K562 treated with DMSO at 1 percent for 24 hours (cell line): Measurements from ENCODE around the gene YIF1B. TPM values are rescaled to one million over a fixed set of nuclear protein-coding genes. Genes with fewer than 3 reads are reported as not detected.

Experiments used
- total RNA-seq: library from RNA; unstranded; fragments of 300-600 nt; gene quantifications from 2 replicates; pipeline ENCODE4 v1.2.3, GENCODE V29; 2022; ENCODE audit warnings: low read depth; ENCODE audit not compliant: insufficient read depth

The YIF1B gene
- total RNA-seq, result 377 and 406 TPM in 2 replicates

GRCh38 chr19:38315657-38316476 lies at the start of gene YIF1B:
Gene YIF1B (minus strand): TSS chr19:38315947. CDS start chr19:38315917, 30 bp downstream.

DNA sequence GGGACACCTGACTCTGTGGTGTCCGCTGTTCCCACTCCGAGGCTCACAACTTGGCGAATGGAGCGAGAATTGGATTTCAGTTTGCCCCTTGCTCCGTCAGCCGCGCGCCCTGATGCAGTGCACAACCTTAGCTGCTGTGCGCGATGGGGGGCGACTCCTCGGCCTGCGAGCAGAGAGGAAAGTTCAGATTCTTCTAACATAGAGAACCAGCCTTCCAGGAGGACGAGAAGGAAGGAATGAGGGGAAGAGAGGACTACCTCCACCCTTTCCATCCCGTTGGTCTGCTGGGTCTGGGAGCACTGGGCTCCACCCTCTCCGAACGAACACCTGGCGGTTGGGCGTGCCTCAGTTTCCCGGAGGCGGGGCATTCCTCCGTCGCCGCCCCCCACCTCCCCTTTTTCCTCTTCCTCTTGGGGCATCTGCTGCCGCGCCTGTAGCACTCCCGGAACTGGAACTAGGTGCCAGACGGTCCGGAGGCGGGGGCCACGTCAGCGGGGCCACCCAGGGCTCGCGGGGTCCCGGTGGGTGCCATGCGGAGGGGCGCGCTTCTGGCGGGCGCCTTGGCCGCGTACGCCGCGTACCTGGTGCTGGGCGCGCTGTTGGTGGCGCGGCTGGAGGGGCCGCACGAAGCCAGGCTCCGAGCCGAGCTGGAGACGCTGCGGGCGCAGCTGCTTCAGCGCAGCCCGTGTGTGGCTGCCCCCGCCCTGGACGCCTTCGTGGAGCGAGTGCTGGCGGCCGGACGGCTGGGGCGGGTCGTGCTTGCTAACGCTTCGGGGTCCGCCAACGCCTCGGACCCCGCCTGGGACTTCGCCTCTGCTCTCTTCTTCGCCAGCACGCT lies 3.9 kb upstream of the YIF1B start, which contains the start of gene KCNK6:
TSS of gene KCNK6 (plus strand) at position 425 of the 838 bp plus-strand sequence. CDS start at position 531, 106 bp downstream.

DNA sequence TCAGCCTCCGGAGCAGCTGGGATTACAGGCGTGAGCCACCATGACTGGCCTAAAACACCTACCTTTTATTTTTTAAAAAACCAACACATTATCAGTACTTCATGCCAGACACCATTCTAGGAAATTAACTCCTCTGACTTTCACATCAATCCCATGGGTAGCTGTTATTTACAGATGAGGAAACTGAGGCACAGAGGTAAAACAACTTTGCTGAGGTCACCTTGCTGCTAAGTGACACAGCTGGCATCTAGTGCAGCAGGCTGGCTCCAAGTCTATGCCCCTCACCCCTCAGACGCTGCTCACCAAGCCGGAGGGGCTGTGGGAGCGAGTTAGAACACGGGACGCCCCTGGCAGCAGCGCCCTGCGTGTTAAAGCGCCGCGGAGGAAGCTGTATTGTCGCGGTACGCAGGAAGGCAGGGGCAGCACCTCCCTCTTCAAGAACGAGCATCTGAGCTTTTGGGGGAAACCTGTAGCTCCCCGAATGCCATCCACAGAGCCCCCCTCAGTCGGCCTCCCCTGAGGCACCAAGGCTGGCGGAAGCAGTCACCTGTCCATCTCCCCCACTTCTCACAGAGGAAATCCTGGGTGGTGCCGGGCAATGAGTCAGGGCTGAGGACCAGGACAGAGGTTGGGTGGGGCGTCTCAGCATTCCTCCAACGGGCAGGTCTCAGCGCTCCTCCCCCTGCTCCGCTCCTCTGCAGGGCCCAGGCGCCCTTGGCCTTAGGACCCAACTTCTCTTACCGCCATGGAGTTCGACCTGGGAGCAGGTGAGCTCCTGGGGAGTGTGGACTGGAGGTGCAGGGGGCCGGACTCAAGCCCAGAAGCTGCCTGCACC lies 12.0 kb downstream of the YIF1B start, which contains the start of gene C19orf33:
TSS of gene C19orf33 (plus strand) at position 735 of the 835 bp plus-strand sequence. CDS start at position 746, 11 bp downstream.

GRCh38 chr19:38264486-38265212 lies 51.1 kb downstream of the YIF1B start, which contains the start of gene SPINT2:
Gene SPINT2 (plus strand): TSS chr19:38264573. CDS start chr19:38264893, 320 bp downstream.

Other genes with a start within 250 kb of the YIF1B start
- gene DPF1, start 91.7 kb downstream of the YIF1B start, total RNA-seq, result 2.8 and 3.0 TPM in 2 replicates
- gene PPP1R14A, start 59.6 kb downstream of the YIF1B start, total RNA-seq, result 60.5 and 72.2 TPM in 2 replicates
- gene SPINT2, start 51.4 kb downstream of the YIF1B start, total RNA-seq, result 0.75 TPM in 1 of 2 replicates, not detected in the other
- not detected in 2 replicates for gene C19orf33, start 11.7 kb downstream of the YIF1B start, total RNA-seq
- 0.13 and 0.29 TPM in 2 replicates for gene KCNK6, start 3.9 kb upstream of the YIF1B start, total RNA-seq
- gene CATSPERG, start 19.9 kb upstream of the YIF1B start, total RNA-seq, result 0.87 TPM in 1 of 2 replicates, not detected in the other
- gene PSMD8, start 58.6 kb upstream of the YIF1B start, total RNA-seq, result 395 and 440 TPM in 2 replicates
- 0.65 and 2.0 TPM in 2 replicates for gene GGN, start 72.1 kb upstream of the YIF1B start, total RNA-seq
- 1.3 and 1.7 TPM in 2 replicates for gene SPRED3, start 72.8 kb upstream of the YIF1B start, total RNA-seq
- gene FAM98C, start 87.1 kb upstream of the YIF1B start, total RNA-seq, result 44.4 and 47.5 TPM in 2 replicates
- gene RASGRP4, start 110.3 kb upstream of the YIF1B start, total RNA-seq, result 18.2 and 20.0 TPM in 2 replicates
- 1.7 and 2.9 TPM in 2 replicates for gene RYR1, start 117.7 kb upstream of the YIF1B start, total RNA-seq